WTC11 (cell line): ENCODE measurements around the gene KCNMB4. TPM values are rescaled to one million over a fixed set of nuclear protein-coding genes. Genes with fewer than 3 reads are reported as not detected.

Experiments
- ATAC-seq: fragments of 200-7000 bp; cut with Tn5 transposase; 2 replicates; pipeline ENCODE4 v1.10.0; 2021; ENCODE audit warnings: mild to moderate bottlenecking, moderate library complexity
- CTCF ChIA-PET: fragments of 300-600 bp; sonication (Branson Sonifier 250); formaldehyde crosslinking; loops from one replicate; lab custom pipeline; 2021; ENCODE audit warnings: antibody characterized with exemption; lab: Charles Lee
- POLR2A ChIA-PET: fragments of 350-600 bp; sonication (Branson Sonifier 250); formaldehyde crosslinking; loops from one replicate; lab custom pipeline; 2021; ENCODE audit warnings: antibody characterized with exemption; lab: Charles Lee
- DNase-seq: peaks from one replicate; pipeline ENCODE4 v3.0.0; 2021; ENCODE audit warnings: low spot score
- H3K27ac Mint-ChIP-seq: 2 replicates; pipeline ENCODE4 v1.8.0; 2021; ENCODE audit warnings: mixed read lengths
- H3K27me3 Mint-ChIP-seq: 2 replicates; pipeline ENCODE4 v1.8.0; 2021; ENCODE audit warnings: low read depth, mild to moderate bottlenecking, moderate library complexity, mixed read lengths
- H3K36me3 Mint-ChIP-seq: 2 replicates; pipeline ENCODE4 v1.8.0; 2021; ENCODE audit warnings: mixed read lengths
- H3K4me1 Mint-ChIP-seq: 2 replicates; pipeline ENCODE4 v1.8.0; 2022; ENCODE audit warnings: mixed read lengths
- H3K4me3 Mint-ChIP-seq: 2 replicates; pipeline ENCODE4 v1.8.0; 2021; ENCODE audit warnings: mild to moderate bottlenecking, moderate library complexity, mixed read lengths
- H3K9me3 Mint-ChIP-seq: 2 replicates; pipeline ENCODE4 v1.8.0; 2021; ENCODE audit warnings: mixed read lengths
- AFF4 ChIP-seq: sonication (generic); formaldehyde crosslinking; IDR thresholded peaks from 2 replicates; pipeline ENCODE4 v1.8.1; 2023; ENCODE audit warnings: mild to moderate bottlenecking, missing genetic modification reagents, borderline replicate concordance
- ARID4B ChIP-seq: sonication (generic); formaldehyde crosslinking; IDR thresholded peaks from 2 replicates; pipeline ENCODE4 v1.8.0; 2023; ENCODE audit warnings: missing genetic modification reagents, mild to moderate bottlenecking, borderline replicate concordance
- ATF3 ChIP-seq: sonication (generic); formaldehyde crosslinking; conservative IDR thresholded peaks from 2 replicates; pipeline ENCODE4 v1.8.1; 2022; ENCODE audit warnings: mild to moderate bottlenecking, missing genetic modification reagents
- ATF6 ChIP-seq: sonication (generic); formaldehyde crosslinking; IDR thresholded peaks from 2 replicates; pipeline ENCODE4 v1.8.1; 2023; ENCODE audit warnings: mild to moderate bottlenecking, missing genetic modification reagents
- CTCF ChIP-seq: fragments of 200-600 bp; IDR thresholded peaks from 2 replicates; pipeline ENCODE4 v1.8.0; 2022; ENCODE audit warnings: antibody characterized with exemption
- JUN ChIP-seq: sonication (generic); formaldehyde crosslinking; IDR thresholded peaks from 2 replicates; pipeline ENCODE4 v1.8.0; 2023; ENCODE audit warnings: mild to moderate bottlenecking, missing genetic modification reagents
- NFATC4 ChIP-seq: fragments of 250-450 bp; sonication (Bioruptor Pico); IDR thresholded peaks from 2 replicates; pipeline ENCODE4 v1.9.0; 2021; ENCODE audit warnings: mild to moderate bottlenecking
- OVOL2 ChIP-seq: fragments of 250-450 bp; sonication (Bioruptor Pico); IDR thresholded peaks from 2 replicates; pipeline ENCODE4 v1.9.0; 2021; ENCODE audit warnings: mild to moderate bottlenecking, borderline replicate concordance
- PRDM15 ChIP-seq: sonication (generic); formaldehyde crosslinking; IDR thresholded peaks from 2 replicates; pipeline ENCODE4 v1.8.0; 2022; ENCODE audit warnings: missing genetic modification reagents
- RELA ChIP-seq: sonication (generic); formaldehyde crosslinking; IDR thresholded peaks from 2 replicates; pipeline ENCODE4 v1.8.1; 2022; ENCODE audit warnings: missing genetic modification reagents, mild to moderate bottlenecking, borderline replicate concordance
- SP1 ChIP-seq: sonication (generic); formaldehyde crosslinking; conservative IDR thresholded peaks from 2 replicates; pipeline ENCODE4 v1.8.1; 2022; ENCODE audit warnings: missing genetic modification reagents
- USF2 ChIP-seq: sonication (generic); formaldehyde crosslinking; IDR thresholded peaks from 2 replicates; pipeline ENCODE4 v1.8.1; 2023; ENCODE audit warnings: mild to moderate bottlenecking, missing genetic modification reagents, moderate library complexity
- ZBTB43 ChIP-seq: sonication (generic); formaldehyde crosslinking; IDR thresholded peaks from 2 replicates; pipeline ENCODE4 v1.8.1; 2023; ENCODE audit warnings: mild to moderate bottlenecking, missing genetic modification reagents
- ZMAT4 ChIP-seq: fragments of 250-450 bp; sonication (Bioruptor Pico); IDR thresholded peaks from 2 replicates; pipeline ENCODE4 v1.9.0; 2021; ENCODE audit warnings: mild to moderate bottlenecking
- total RNA-seq: library from RNA; stranded (reverse); gene quantifications from 3 replicates; pipeline ENCODE4 v1.2.3, GENCODE V29; 2021

Gene KCNMB4
- total RNA-seq, 1 experiment from 2014 or later, result 23.3 TPM

- no peak for TF ChIP-seq AFF4
- TF ChIP-seq, all 79 proteins: peak for 0
Observed at GRCh38 chr12:70426620-70427019, 60.5 kb downstream of the KCNMB4 start (continued).

- Mint-ChIP-seq H3K4me1 (no peaks in the 10 kb centered on the region), H3K27me3 (no peaks in the 10 kb centered on the region), H3K4me3 (no peak overlapping the region), H3K9me3 (no peaks in the 10 kb centered on the region), H3K27ac (no peak overlapping the region), H3K36me3 (peaks cover 26% of the 10 kb centered on the region)
- DNase-seq (no peak), ATAC-seq (no peak)
- ChIA-PET CTCF (no interaction called here), POLR2A (no interaction called here)
- TF ChIP-seq OVOL2, result no peak
- TF ChIP-seq SP1 (CRISPR knock-in tag), result no peak
- TF ChIP-seq PRDM15 (CRISPR knock-in tag), result no peak
- no peak for TF ChIP-seq ARID4B (CRISPR knock-in tag)
- no peak for TF ChIP-seq ZBTB43 (CRISPR knock-in tag)
- no peak for TF ChIP-seq ZMAT4 (CRISPR knock-in tag)
- TF ChIP-seq ATF3, result no peak
- no peak for TF ChIP-seq JUN
- TF ChIP-seq USF2 (CRISPR knock-in tag), result no peak
- no peak for TF ChIP-seq RELA (CRISPR knock-in tag)
- no peak for TF ChIP-seq ATF6 (CRISPR knock-in tag)
- TF ChIP-seq NFATC4, result no peak
- TF ChIP-seq CTCF, result no peak
Observed at GRCh38 chr12:70427611-70428010, 61.5 kb downstream of the KCNMB4 start.
